A549 (cell line): ENCODE data around the gene KPNA2. TPM values are rescaled to one million over a fixed set of nuclear protein-coding genes. Genes with fewer than 3 reads are reported as not detected.

Source experiments
- ATAC-seq, 2 experiments: fragments of 200-7000 bp in 1 of 2; fragments of >200 bp in 1 of 2; cut with Nextera tagmentation in 1 of 2; cut with Tn5 transposase in 1 of 2; 3 replicates each; pipeline versions ENCODE4 v1.8.0 to v1.9.1; 2018 to 2020; ENCODE audit warnings: mild to moderate bottlenecking in 1 of 2, moderate library complexity in 1 of 2
- CTCF ChIA-PET: fragments of 300-600 bp; sonication (Branson Sonifier 250); formaldehyde crosslinking; extraction: SDS; loops from one replicate; lab custom pipeline; 2021; ENCODE audit warnings: antibody characterized with exemption, inconsistent platforms; lab: Yijun Ruan, JAX
- POLR2A ChIA-PET: fragments of 350-600 bp; formaldehyde crosslinking; extraction: SDS; loops from one replicate; lab custom pipeline; 2021; ENCODE audit warnings: antibody characterized with exemption, inconsistent platforms; lab: Yijun Ruan, JAX
- DNase-seq, 2 experiments: peaks; one replicate each; pipeline versions ENCODE4 v3.0.0 to v3.0.0-alpha.2; 2011 to 2016; ENCODE audit warnings: low read depth in 1 of 2, low spot score in 1 of 2
- FAIRE-seq: peaks from 2 replicates; lab custom pipeline; 2011; peaks lifted over from hg19 to GRCh38; lab: Jason Lieb, UNC
- H3K27ac ChIP-seq, 2 experiments: fragments of >200 bp; sonication (Bioruptor Twin); formaldehyde crosslinking; 3 replicates each; pipeline ENCODE4 v1.5.1; 2016 to 2017
- H3K4me1 ChIP-seq: fragments of >200 bp; sonication (Bioruptor Twin); formaldehyde crosslinking; 3 replicates; pipeline ENCODE4 v1.6.1; 2016
- H3K4me2 ChIP-seq: fragments of >200 bp; sonication (Bioruptor Twin); formaldehyde crosslinking; 3 replicates; pipeline ENCODE4 v1.6.1; 2016
- H3K4me3 ChIP-seq: fragments of >200 bp; sonication (Bioruptor Twin); formaldehyde crosslinking; 3 replicates; pipeline ENCODE4 v1.5.1; 2016
- H3K9me3 ChIP-seq: fragments of >200 bp; sonication (Bioruptor Twin); formaldehyde crosslinking; 3 replicates; pipeline ENCODE4 v1.6.1; 2016
- CBX8 ChIP-seq: fragments of 200-600 bp; sonication (generic); IDR thresholded peaks from 2 replicates; pipeline ENCODE4 v1.6.1; 2016
- EP300 ChIP-seq, 2 experiments: fragments of >200 bp; sonication (Bioruptor Twin); formaldehyde crosslinking; IDR thresholded peaks; 2 replicates in 1 of 2; 3 replicates in 1 of 2; pipeline ENCODE4 v1.6.1; 2016 to 2017
- ESRRA ChIP-seq: fragments of 150-350 bp; IDR thresholded peaks from 2 replicates; pipeline ENCODE4 v1.6.1; 2014; ENCODE audit warnings: mild to moderate bottlenecking, low read length, borderline replicate concordance
- FOSB ChIP-seq: fragments of 250-450 bp; sonication (Bioruptor Pico); IDR thresholded peaks from 2 replicates; pipeline ENCODE4 v1.5.0; 2020; ENCODE audit warnings: mild to moderate bottlenecking, moderate library complexity
- GATA3 ChIP-seq: IDR thresholded peaks from 2 replicates; pipeline ENCODE4 v1.6.1; 2012; ENCODE audit warnings: borderline replicate concordance
- HDAC2 ChIP-seq: fragments of 200-600 bp; sonication (generic); IDR thresholded peaks from 2 replicates; pipeline ENCODE4 v1.6.1; 2016
- HOXA7 ChIP-seq: fragments of 250-450 bp; sonication (Bioruptor Pico); IDR thresholded peaks from 2 replicates; pipeline ENCODE4 v1.5.0; 2020; ENCODE audit warnings: mild to moderate bottlenecking, moderate library complexity
- HOXB5 ChIP-seq: fragments of 250-450 bp; sonication (Bioruptor Pico); IDR thresholded peaks from 2 replicates; pipeline ENCODE4 v1.5.0; 2020; ENCODE audit warnings: mild to moderate bottlenecking, moderate library complexity
- POLR2AphosphoS2 ChIP-seq: conservative IDR thresholded peaks from 2 replicates; pipeline ENCODE4 v1.6.1; 2012; ENCODE audit warnings: low read length, improper control_type of control experiment, inconsistent platforms
- RARB ChIP-seq: fragments of 250-450 bp; sonication (Bioruptor Pico); IDR thresholded peaks from 2 replicates; pipeline ENCODE4 v1.8.0; 2021; ENCODE audit warnings: mild to moderate bottlenecking, moderate library complexity
- RCOR1 ChIP-seq: fragments of 150-350 bp; IDR thresholded peaks from 2 replicates; pipeline ENCODE4 v1.6.1; 2014; ENCODE audit warnings: antibody characterized with exemption, low read length, low read depth
- RNF2 ChIP-seq: fragments of 200-600 bp; sonication (generic); IDR thresholded peaks from 2 replicates; pipeline ENCODE4 v1.6.1; 2016; ENCODE audit warnings: low read depth, mild to moderate bottlenecking, antibody characterized with exemption, moderate library complexity, borderline replicate concordance
- TFCP2L1 ChIP-seq: fragments of 250-450 bp; sonication (Bioruptor Pico); IDR thresholded peaks from 2 replicates; pipeline ENCODE4 v1.5.0; 2021; ENCODE audit warnings: mild to moderate bottlenecking
- ZSCAN20 ChIP-seq: fragments of 250-450 bp; sonication (Bioruptor Pico); IDR thresholded peaks from 2 replicates; pipeline ENCODE4 v1.8.0; 2022; ENCODE audit warnings: mild to moderate bottlenecking, moderate library complexity
- WGBS: methylation state at CpG from one replicate; pipeline ENCODE4 v1.1.6; 2017; ENCODE audit errors: missing lambda C conversion rate; 5-methylcytosine and 5-hydroxymethylcytosine counted together
- polyA plus RNA-seq, 4 experiments: library from polyadenylated mRNA; depleted of rRNA in 3 of 4; stranded (reverse); fragments of >200 nt; fragmentation: RNase III in 1 of 4; extraction: RNeasy Plus Mini Kit Qiagen cat#74134 plus additional on column Dnase treatment in 1 of 4; gene quantifications; 2 replicates in 3 of 4; 3 replicates in 1 of 4; pipeline ENCODE4 v1.2.3, GENCODE V29; 2011 to 2017
- TF ChIP-seq, protein P1 (sequence below): IDR thresholded peaks from 2 replicates; pipeline ENCODE4 v1.6.1; 2012
- TF ChIP-seq, protein P2 (sequence below): fragments of 150-350 bp; IDR thresholded peaks from 2 replicates; pipeline ENCODE4 v1.6.1; 2014; ENCODE audit warnings: low read depth, mild to moderate bottlenecking, low read length
- TF ChIP-seq, protein P3 (sequence below): fragments of >200 bp; sonication (Bioruptor Twin); formaldehyde crosslinking; IDR thresholded peaks from 3 replicates; pipeline ENCODE4 v1.6.1; 2016
- TF ChIP-seq, protein P4 (sequence below): IDR thresholded peaks from 2 replicates; pipeline ENCODE4 v1.6.1; 2012
- TF ChIP-seq, protein P5 (sequence below): fragments of 450-650 bp; IDR thresholded peaks from 2 replicates; pipeline ENCODE4 v1.6.1; 2014; ENCODE audit warnings: antibody characterized with exemption
- TF ChIP-seq, protein P6 (sequence below): fragments of 200-600 bp; sonication (generic); IDR thresholded peaks from 2 replicates; pipeline ENCODE4 v1.6.1; 2016; ENCODE audit warnings: antibody characterized with exemption, mild to moderate bottlenecking, moderate library complexity

Gene KPNA2
- polyA plus RNA-seq, 2 of the 4 experiments (the other 2 are of a cell fraction), result 382 to 700 TPM

DNA sequence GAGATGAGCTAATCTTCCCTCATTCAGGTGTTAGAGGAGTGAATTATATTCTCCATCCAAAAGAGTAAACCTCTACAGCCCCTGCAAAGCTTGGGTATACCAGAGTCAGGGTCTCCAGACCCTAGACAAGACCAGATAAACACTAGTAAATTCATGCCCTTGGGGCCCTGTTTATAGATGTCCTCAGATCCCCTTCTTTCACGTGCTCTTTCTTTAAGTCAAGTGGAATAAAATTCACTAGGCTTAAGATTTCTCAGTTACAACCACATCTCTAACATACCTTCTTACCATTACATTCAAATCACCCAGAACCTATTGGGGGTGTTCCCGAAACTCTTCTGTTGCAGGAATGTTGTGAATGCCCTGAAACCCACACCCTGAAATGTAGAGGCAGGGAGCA, 37.1 kb upstream of the KPNA2 start:
- ATAC-seq (no peak), DNase-seq (no peak), FAIRE-seq (no peak)
- TF ChIP-seq RARB (no peak), HDAC2 (no peak), ZSCAN20 (CRISPR knock-in tag) (no peak), POLR2AphosphoS2 (no peak), RCOR1 (no peak), ESRRA (no peak), CBX8 (no peak), FOSB (CRISPR knock-in tag) (no peak), HOXA7 (CRISPR knock-in tag) (no peak), RNF2 (no peak), GATA3 (no peak), EP300 (IDR thresholded peaks at IDR 0.05) (no peak), TFCP2L1 (CRISPR knock-in tag) (no peak), HOXB5 (CRISPR knock-in tag) (no peak)
- TF ChIP-seq, protein P1, sequence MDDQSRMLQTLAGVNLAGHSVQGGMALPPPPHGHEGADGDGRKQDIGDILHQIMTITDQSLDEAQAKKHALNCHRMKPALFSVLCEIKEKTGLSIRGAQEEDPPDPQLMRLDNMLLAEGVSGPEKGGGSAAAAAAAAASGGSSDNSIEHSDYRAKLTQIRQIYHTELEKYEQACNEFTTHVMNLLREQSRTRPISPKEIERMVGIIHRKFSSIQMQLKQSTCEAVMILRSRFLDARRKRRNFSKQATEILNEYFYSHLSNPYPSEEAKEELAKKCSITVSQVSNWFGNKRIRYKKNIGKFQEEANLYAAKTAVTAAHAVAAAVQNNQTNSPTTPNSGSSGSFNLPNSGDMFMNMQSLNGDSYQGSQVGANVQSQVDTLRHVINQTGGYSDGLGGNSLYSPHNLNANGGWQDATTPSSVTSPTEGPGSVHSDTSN, result no peak
- TF ChIP-seq, protein P2, sequence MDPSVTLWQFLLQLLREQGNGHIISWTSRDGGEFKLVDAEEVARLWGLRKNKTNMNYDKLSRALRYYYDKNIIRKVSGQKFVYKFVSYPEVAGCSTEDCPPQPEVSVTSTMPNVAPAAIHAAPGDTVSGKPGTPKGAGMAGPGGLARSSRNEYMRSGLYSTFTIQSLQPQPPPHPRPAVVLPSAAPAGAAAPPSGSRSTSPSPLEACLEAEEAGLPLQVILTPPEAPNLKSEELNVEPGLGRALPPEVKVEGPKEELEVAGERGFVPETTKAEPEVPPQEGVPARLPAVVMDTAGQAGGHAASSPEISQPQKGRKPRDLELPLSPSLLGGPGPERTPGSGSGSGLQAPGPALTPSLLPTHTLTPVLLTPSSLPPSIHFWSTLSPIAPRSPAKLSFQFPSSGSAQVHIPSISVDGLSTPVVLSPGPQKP, result no peak
- TF ChIP-seq, protein P3, sequence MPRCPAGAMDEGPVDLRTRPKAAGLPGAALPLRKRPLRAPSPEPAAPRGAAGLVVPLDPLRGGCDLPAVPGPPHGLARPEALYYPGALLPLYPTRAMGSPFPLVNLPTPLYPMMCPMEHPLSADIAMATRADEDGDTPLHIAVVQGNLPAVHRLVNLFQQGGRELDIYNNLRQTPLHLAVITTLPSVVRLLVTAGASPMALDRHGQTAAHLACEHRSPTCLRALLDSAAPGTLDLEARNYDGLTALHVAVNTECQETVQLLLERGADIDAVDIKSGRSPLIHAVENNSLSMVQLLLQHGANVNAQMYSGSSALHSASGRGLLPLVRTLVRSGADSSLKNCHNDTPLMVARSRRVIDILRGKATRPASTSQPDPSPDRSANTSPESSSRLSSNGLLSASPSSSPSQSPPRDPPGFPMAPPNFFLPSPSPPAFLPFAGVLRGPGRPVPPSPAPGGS, result no peak
- TF ChIP-seq, protein P4, sequence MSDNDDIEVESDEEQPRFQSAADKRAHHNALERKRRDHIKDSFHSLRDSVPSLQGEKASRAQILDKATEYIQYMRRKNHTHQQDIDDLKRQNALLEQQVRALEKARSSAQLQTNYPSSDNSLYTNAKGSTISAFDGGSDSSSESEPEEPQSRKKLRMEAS, result no peak
- TF ChIP-seq, protein P5, sequence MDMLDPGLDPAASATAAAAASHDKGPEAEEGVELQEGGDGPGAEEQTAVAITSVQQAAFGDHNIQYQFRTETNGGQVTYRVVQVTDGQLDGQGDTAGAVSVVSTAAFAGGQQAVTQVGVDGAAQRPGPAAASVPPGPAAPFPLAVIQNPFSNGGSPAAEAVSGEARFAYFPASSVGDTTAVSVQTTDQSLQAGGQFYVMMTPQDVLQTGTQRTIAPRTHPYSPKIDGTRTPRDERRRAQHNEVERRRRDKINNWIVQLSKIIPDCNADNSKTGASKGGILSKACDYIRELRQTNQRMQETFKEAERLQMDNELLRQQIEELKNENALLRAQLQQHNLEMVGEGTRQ, result no peak
- TF ChIP-seq, protein P6, sequence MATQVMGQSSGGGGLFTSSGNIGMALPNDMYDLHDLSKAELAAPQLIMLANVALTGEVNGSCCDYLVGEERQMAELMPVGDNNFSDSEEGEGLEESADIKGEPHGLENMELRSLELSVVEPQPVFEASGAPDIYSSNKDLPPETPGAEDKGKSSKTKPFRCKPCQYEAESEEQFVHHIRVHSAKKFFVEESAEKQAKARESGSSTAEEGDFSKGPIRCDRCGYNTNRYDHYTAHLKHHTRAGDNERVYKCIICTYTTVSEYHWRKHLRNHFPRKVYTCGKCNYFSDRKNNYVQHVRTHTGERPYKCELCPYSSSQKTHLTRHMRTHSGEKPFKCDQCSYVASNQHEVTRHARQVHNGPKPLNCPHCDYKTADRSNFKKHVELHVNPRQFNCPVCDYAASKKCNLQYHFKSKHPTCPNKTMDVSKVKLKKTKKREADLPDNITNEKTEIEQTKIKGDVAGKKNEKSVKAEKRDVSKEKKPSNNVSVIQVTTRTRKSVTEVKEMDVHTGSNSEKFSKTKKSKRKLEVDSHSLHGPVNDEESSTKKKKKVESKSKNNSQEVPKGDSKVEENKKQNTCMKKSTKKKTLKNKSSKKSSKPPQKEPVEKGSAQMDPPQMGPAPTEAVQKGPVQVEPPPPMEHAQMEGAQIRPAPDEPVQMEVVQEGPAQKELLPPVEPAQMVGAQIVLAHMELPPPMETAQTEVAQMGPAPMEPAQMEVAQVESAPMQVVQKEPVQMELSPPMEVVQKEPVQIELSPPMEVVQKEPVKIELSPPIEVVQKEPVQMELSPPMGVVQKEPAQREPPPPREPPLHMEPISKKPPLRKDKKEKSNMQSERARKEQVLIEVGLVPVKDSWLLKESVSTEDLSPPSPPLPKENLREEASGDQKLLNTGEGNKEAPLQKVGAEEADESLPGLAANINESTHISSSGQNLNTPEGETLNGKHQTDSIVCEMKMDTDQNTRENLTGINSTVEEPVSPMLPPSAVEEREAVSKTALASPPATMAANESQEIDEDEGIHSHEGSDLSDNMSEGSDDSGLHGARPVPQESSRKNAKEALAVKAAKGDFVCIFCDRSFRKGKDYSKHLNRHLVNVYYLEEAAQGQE, result no peak
- CTCF ChIA-PET, result interaction anchor here (0.6 to 0.9 kb wide), 2 partner anchors 20 to 439 kb away, joined by 3 read pairs; no protein-coding TSS in a partner anchor
- H3K27ac ChIP-seq, result no peak overlapping the region
- no peak overlapping the region for H3K4me3 ChIP-seq
- H3K4me2 ChIP-seq, result no peak overlapping the region
- POLR2A ChIA-PET, result interaction anchor here (0.7 kb wide), 1 partner anchor 173 kb away, joined by 5 read pairs; the partner anchor contains the start of gene BPTF
- no peaks in the 10 kb centered on the region for H3K9me3 ChIP-seq
- H3K4me1 ChIP-seq, result peaks cover 23% of the 10 kb centered on the region
- WGBS, result 63% methylated on average over 2 of the region's 2 CpGs
